Measurements from ENCODE around the gene PIEZO1. TPM values are rescaled to one million over a fixed set of nuclear protein-coding genes. Genes with fewer than 3 reads are reported as not detected.

Gene PIEZO1
- total and polyA plus RNA-seq, 10 of the 15 experiments (the other 5 are each of a cell fraction or from before 2014, with no cell fraction given): 1.3 to 169 (median 33.4) TPM

DNA sequence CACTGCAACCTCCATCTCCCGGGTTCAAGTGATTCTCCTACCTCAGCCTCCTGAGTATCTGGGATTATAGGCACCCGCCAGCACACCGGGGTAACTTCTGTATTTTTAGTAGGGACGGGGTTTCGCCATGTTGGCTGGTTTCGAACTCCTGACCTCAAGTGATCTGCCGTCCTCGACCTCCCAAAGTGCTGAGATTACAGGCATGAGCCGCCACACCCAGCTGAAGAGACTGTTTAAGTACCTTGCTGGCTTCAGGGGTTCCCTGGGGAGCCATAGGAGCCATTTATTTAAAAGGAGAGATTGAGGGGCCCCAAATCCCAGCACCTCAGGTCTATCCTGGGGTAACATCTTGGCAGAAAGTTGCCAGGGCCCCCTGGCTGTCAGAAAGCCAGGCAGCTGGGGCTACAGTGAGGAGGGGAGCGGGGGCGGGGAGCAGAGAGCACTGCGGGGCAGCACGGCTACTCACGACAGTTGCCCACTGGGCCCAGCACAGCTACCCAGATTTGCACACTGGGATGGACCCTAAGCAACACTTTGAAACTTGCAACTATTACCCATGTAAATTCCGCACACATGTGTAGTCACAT is 100.4 kb downstream of the PIEZO1 start:
- BruUV-seq (replicated peaks): no TSS peak
- Histone ChIP-seq H3K27ac (ENCODE audit: control insufficient read depth, insufficient read depth) (no peak overlapping the region), H4K20me1 (ENCODE audit: control insufficient read depth, insufficient read depth) (no peaks in the 10 kb centered on the region), H3K4me3 (no peak overlapping the region; the same call in 1 of the 2 replicates), H2AFZ (ENCODE audit: control insufficient read depth, low read depth, low read length) (no peak overlapping the region), H3K4me1 (ENCODE audit: control insufficient read depth, insufficient read depth, low read length) (peaks cover 40% of the 10 kb centered on the region), H3K36me3 (ENCODE audit: control insufficient read depth in 2 of 2, insufficient read depth in 2 of 2, low read length in 1 of 2) (no peaks in the 10 kb centered on the region), H3K79me2 (ENCODE audit: control insufficient read depth, insufficient read depth, low read length) (no peaks in the 10 kb centered on the region; the same call in 1 of the 2 replicates), H3K9me3 (replicated peaks; ENCODE audit: control insufficient read depth, insufficient read depth, low read length) (no peaks in the 10 kb centered on the region), H3K27me3 (replicated peaks in 1 of 2; ENCODE audit: control insufficient read depth in 2 of 2, insufficient read depth in 2 of 2, low read length in 1 of 2) (no peaks in the 10 kb centered on the region; a peak in 1 of 4 replicates), H3K9ac (ENCODE audit: control insufficient read depth, insufficient read depth, low read length) (peak overlapping the region; percentile 7; the same call in 1 of the 2 replicates), H3K4me2 (ENCODE audit: control insufficient read depth, insufficient read depth) (peak overlapping the region; percentile 92)
- 63% methylated on average over 15 of the region's 15 CpGs for WGBS (ENCODE audit: insufficient coverage, insufficient replicate concordance, low lambda C conversion rate, missing lambda C conversion rate)
- in situ Hi-C loops (cut with MboI) (no loop called here), intact Hi-C loops (cut with micrococcal nuclease; ENCODE audit: unreplicated experiment) (no loop called here)
- ATAC-seq (no peak), DNase-seq (ENCODE audit: low read depth, low spot score) (no peak), FAIRE-seq (no peak)
- TF ChIP-seq TCF12 (IDR thresholded peaks at IDR 0.05; ENCODE audit: low read depth, low read length) (no peak), LARP7 (IDR thresholded peaks at IDR 0.05) (no peak), MLLT1 (IDR thresholded peaks at IDR 0.05) (no peak), ESRRA (IDR thresholded peaks at IDR 0.05; ENCODE audit: low read length) (no peak), NFYA (IDR thresholded peaks at IDR 0.05; ENCODE audit: borderline replicate concordance, low read depth, low read length) (no peak), PKNOX1 (IDR thresholded peaks at IDR 0.05) (no peak), MYB (IDR thresholded peaks at IDR 0.05; ENCODE audit: borderline replicate concordance, low read depth, low read length) (no peak), NR2F1 (conservative IDR thresholded peaks at IDR 0.05) (no peak), TBL1XR1 (IDR thresholded peaks at IDR 0.05; ENCODE audit: low read depth, low read length) (no peak)
- TF ChIP-seq, protein P1, sequence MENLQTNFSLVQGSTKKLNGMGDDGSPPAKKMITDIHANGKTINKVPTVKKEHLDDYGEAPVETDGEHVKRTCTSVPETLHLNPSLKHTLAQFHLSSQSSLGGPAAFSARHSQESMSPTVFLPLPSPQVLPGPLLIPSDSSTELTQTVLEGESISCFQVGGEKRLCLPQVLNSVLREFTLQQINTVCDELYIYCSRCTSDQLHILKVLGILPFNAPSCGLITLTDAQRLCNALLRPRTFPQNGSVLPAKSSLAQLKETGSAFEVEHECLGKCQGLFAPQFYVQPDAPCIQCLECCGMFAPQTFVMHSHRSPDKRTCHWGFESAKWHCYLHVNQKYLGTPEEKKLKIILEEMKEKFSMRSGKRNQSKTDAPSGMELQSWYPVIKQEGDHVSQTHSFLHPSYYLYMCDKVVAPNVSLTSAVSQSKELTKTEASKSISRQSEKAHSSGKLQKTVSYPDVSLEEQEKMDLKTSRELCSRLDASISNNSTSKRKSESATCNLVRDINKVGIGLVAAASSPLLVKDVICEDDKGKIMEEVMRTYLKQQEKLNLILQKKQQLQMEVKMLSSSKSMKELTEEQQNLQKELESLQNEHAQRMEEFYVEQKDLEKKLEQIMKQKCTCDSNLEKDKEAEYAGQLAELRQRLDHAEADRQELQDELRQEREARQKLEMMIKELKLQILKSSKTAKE (IDR thresholded peaks at IDR 0.05; ENCODE audit: low read depth, poor library complexity, severe bottlenecking): no peak
- ChIA-PET RAD21 (ENCODE audit: unreplicated experiment) (interaction anchor here (1.0 to 1.2 kb wide), 2 partner anchors 18 to 21 kb away, joined by 3 to 6 read pairs; partner anchors contain the start of gene MVD), CTCF (interaction anchor here (1.1 to 1.3 kb wide), 5 partner anchors 11 to 97 kb away, joined by 3 to 6 read pairs (median 3); partner anchors contain the start of gene MVD), SMC1A (ENCODE audit: uncharacterized antibody, unreplicated experiment) (no interaction called here), POLR2A (no interaction called here)

Data from GM12878 (cell line).